ENCODE data around the gene DBF4. TPM values are rescaled to one million over a fixed set of nuclear protein-coding genes. Genes with fewer than 3 reads are reported as not detected.

The DBF4 gene
- polyA plus RNA-seq, 1 of the 3 experiments (the other 2 are of a cell fraction) = 7.6 TPM

GRCh38 chr7:87853237-87853864 is 22.9 kb upstream of the DBF4 start:
- Histone ChIP-seq H2AFZ (ENCODE audit: low read depth) (no peak overlapping the region), H3K9ac (no peak overlapping the region), H3K36me3 (replicated peaks in 1 of 2; ENCODE audit: control insufficient read depth in 1 of 2, insufficient read depth in 2 of 2, low read length in 1 of 2) (peaks cover 51 to 59% of the 10 kb centered on the region in 2 experiments), H3K4me3 (ENCODE audit: low read depth in 2 of 2, low read length in 1 of 2) (no peak overlapping the region), H3K4me1 (ENCODE audit: control insufficient read depth in 1 of 2, insufficient read depth in 2 of 2, low read depth in 1 of 2, low read length in 1 of 2) (no peaks in the 10 kb centered on the region), H3K4me2 (no peak overlapping the region), H3K9me2 (peaks cover 4% of the 10 kb centered on the region; the same call in 1 of the 2 replicates), H3K79me2 (ENCODE audit: insufficient read depth) (no peaks in the 10 kb centered on the region), H3F3A (replicated peaks; ENCODE audit: insufficient read depth) (peaks cover 10% of the 10 kb centered on the region), H4K20me1 (ENCODE audit: insufficient read depth) (no peaks in the 10 kb centered on the region), H3K9me3 (no peaks in the 10 kb centered on the region), H3K27ac (ENCODE audit: low read depth in 2 of 2, low read length in 1 of 2) (no peak overlapping the region), H3K27me3 (ENCODE audit: insufficient read depth) (no peaks in the 10 kb centered on the region)
- 98% methylated on average over 1 of the region's 1 CpG for WGBS (ENCODE audit: low lambda C conversion rate)
- TF ChIP-seq REST (IDR thresholded peaks at IDR 0.05; ENCODE audit: low read depth, low read length) (no peak), MXI1 (IDR thresholded peaks at IDR 0.05; ENCODE audit: low read depth, low read length) (no peak), FOXM1 (IDR thresholded peaks at IDR 0.05; ENCODE audit: low read depth) (no peak), TCF12 (IDR thresholded peaks at IDR 0.05) (no peak), RFX5 (IDR thresholded peaks at IDR 0.05; ENCODE audit: low read length) (no peak), NFIC (IDR thresholded peaks at IDR 0.05; ENCODE audit: borderline replicate concordance) (no peak)
- TF ChIP-seq, protein P1, sequence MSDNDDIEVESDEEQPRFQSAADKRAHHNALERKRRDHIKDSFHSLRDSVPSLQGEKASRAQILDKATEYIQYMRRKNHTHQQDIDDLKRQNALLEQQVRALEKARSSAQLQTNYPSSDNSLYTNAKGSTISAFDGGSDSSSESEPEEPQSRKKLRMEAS (IDR thresholded peaks at IDR 0.05; ENCODE audit: low read depth) = no peak
- ChIA-PET POLR2A (no interaction called here), CTCF (no interaction called here)
- no peak for DNase-seq

DNA sequence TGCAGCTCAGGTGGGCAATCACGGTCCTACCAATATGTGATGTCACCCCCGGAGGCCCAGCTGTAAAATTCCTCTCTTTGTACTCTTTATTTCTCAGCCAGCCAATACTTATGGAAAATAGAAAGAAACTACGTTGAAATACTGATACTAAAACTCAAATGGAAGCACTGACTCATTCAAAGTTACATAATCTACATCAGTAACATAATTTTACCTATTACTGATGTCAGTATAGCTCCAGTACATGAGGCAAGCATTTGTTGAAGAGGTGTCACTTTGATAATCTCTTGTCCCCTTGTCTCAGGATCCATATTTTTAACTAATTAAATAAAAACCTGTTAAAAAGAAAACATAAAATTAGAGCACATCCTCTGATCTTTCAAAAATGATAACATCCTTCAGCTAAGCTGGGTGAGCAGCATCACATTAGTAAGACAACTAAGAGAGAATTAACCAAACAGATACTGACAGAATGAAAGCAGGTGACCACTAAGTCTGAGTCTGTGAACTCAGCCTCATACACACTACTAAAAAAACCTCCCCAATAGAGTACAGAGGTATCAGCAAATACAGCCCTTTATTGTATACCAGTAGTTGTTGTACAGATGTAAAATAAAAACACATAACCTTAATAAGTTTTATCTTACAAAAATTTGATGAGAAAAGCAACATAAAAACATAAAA is 17.7 kb upstream of the DBF4 start:
- H4K20me1 ChIP-seq (ENCODE audit: insufficient read depth) = no peaks in the 10 kb centered on the region
- H3K4me2 ChIP-seq = no peak overlapping the region
- H3K4me1 ChIP-seq (ENCODE audit: control insufficient read depth in 1 of 2, insufficient read depth in 2 of 2, low read depth in 1 of 2, low read length in 1 of 2) = no peaks in the 10 kb centered on the region
- H3K27me3 ChIP-seq (ENCODE audit: insufficient read depth) = no peaks in the 10 kb centered on the region
- WGBS (ENCODE audit: low lambda C conversion rate) = 92% methylated on average over 3 of the region's 3 CpGs
- H3K36me3 ChIP-seq (replicated peaks in 1 of 2; ENCODE audit: control insufficient read depth in 1 of 2, insufficient read depth in 2 of 2, low read length in 1 of 2) = peaks cover 44 to 46% of the 10 kb centered on the region in 2 experiments
- H3K9me2 ChIP-seq = no peaks in the 10 kb centered on the region
- CTCF ChIA-PET = no interaction called here
- no peak for DNase-seq
- POLR2A ChIA-PET = no interaction called here
- H3F3A ChIP-seq (replicated peaks; ENCODE audit: insufficient read depth) = peaks cover 4% of the 10 kb centered on the region
- no peak overlapping the region for H2AFZ ChIP-seq (ENCODE audit: low read depth)
- no peak overlapping the region for H3K27ac ChIP-seq (ENCODE audit: low read depth in 2 of 2, low read length in 1 of 2)
- no peak overlapping the region for H3K4me3 ChIP-seq (ENCODE audit: low read depth in 2 of 2, low read length in 1 of 2)
- TF ChIP-seq TCF12 (IDR thresholded peaks at IDR 0.05) (no peak), TAF1 (IDR thresholded peaks at IDR 0.05; ENCODE audit: borderline replicate concordance, low read depth, low read length) (no peak)
- H3K9ac ChIP-seq = no peak overlapping the region
- 0 out of 2 replicates have a peak, but pooled peaks cover 4% of the 10 kb centered on the region for H3K79me2 ChIP-seq (ENCODE audit: insufficient read depth)
- H3K9me3 ChIP-seq = no peaks in the 10 kb centered on the region
